Prostate gland (tissue), 2 donors: Measurements from ENCODE around the gene CSNK1G2. TPM values are rescaled to one million over a fixed set of nuclear protein-coding genes. Genes with fewer than 3 reads are reported as not detected.

Experiments
- DNase-seq: peaks from one replicate; pipeline ENCODE4 v3.0.0-alpha.2; 2019; ENCODE audit warnings: low spot score
- H3K27ac ChIP-seq, 2 donors: fragments of 200-600 bp; sonication (generic); 2 replicates each; pipeline ENCODE4 v1.5.1; 2017 to 2019
- H3K27me3 ChIP-seq: fragments of 200-600 bp; sonication (generic); replicated peaks from 2 replicates; pipeline ENCODE4 v1.5.1; 2019; ENCODE audit not compliant: insufficient read depth
- H3K36me3 ChIP-seq, 2 donors: fragments of 200-600 bp; sonication (generic); 1 replicate in 1 of 2; 2 replicates in 1 of 2; pipeline versions ENCODE4 v1.5.1 to v1.8.1; 2017 to 2019
- H3K4me1 ChIP-seq: fragments of 200-600 bp; sonication (generic); replicated peaks from 2 replicates; pipeline ENCODE4 v1.5.1; 2019
- H3K4me3 ChIP-seq, 2 donors: fragments of 200-600 bp; sonication (generic); 2 replicates each; pipeline ENCODE4 v1.5.1; 2017 to 2019
- H3K9me3 ChIP-seq: fragments of 200-600 bp; sonication (generic); 2 replicates; pipeline ENCODE4 v1.5.1; 2017
- POLR2A ChIP-seq: fragments of 450-650 bp; IDR thresholded peaks from one replicate; pipeline ENCODE4 v1.6.1; 2016; ENCODE audit warnings: antibody characterized with exemption, mild to moderate bottlenecking
- POLR2AphosphoS5 ChIP-seq: sonication (generic); formaldehyde crosslinking; IDR thresholded peaks from one replicate; pipeline ENCODE4 v1.6.1; 2017; ENCODE audit warnings: antibody characterized with exemption
- WGBS: methylation state at CpG from one replicate; pipeline ENCODE4 v1.1.5; 2018; 5-methylcytosine and 5-hydroxymethylcytosine counted together
- intact Hi-C: fragments of 100-400 bp; cut with DNase I; formaldehyde crosslinking; loops from one replicate; pipeline ENCODE4 v1.14.2; 2022
- total RNA-seq, 2 donors: library from RNA; depleted of rRNA; stranded (reverse); fragments of >200 nt; gene quantifications; one replicate each; pipeline ENCODE4 v1.1.0, GENCODE V29; 2016
- TF ChIP-seq, protein P1 (sequence below), 4 experiments: fragments of 200-600 bp in 2 of 4; fragments of 450-650 bp in 2 of 4; sonication (generic) in 2 of 4; IDR thresholded peaks; 1 replicate in 3 of 4; 2 replicates in 1 of 4; pipeline ENCODE4 v1.5.1; 2016 to 2019; ENCODE audit warnings: antibody characterized with exemption in 4 of 4, mild to moderate bottlenecking in 2 of 4, moderate library complexity in 2 of 4

The CSNK1G2 gene
- total RNA-seq, 2 donors from 2014 or later = 56.5 to 107 TPM

DNA sequence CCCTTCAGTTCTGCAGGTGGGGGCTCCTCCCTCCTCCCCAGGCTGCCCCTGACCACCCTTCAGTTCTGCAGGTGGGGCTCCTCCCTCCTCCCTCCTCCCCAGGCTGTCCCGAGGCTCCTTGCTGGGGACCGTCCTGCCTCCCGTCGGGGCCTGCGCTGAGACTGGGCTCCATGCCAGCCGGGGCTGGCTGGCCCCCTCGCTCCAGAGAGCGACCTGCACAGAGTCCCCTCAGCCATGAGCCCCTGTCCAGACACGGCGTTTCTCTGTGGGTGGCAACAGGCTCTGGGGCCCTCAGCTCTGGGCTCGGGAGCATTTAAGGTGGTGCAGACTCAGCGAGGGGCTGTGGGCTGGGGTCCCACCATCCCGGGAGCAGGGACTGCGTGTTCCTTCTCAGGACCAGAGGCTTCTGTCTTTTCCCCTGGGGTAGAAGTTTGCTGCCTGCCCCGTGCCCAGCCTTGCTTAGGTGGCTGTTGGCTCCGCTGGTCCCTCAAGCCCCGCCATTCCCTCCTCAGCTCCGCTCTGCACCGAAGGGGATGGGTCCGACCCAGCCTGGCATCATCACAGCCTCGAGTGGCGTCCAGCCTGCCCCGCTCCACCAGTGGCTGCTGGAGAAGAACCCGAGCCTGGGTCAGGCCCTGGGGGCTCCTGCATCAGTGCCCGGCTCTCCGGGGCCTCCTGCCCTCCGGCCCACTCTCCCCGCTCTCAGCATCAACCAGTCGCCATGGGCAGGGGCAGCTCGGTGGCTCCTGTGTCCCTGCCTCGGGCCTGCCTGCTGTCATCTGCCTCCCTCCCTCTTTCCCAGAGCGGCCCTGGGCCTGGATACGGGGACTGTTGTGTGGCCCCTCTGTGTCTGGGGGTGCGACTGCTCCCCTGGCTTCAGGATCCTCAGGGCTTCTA lies 27.6 kb downstream of the CSNK1G2 start:
- no peak overlapping the region for H3K27ac ChIP-seq
- H3K9me3 ChIP-seq = no peaks in the 10 kb centered on the region
- WGBS = 60% methylated on average over 33 of the region's 34 CpGs
- intact Hi-C loops = no loop called here
- no peak overlapping the region for H3K4me3 ChIP-seq
- TF ChIP-seq POLR2AphosphoS5 (no peak), POLR2A (no peak)
- TF ChIP-seq, protein P1, sequence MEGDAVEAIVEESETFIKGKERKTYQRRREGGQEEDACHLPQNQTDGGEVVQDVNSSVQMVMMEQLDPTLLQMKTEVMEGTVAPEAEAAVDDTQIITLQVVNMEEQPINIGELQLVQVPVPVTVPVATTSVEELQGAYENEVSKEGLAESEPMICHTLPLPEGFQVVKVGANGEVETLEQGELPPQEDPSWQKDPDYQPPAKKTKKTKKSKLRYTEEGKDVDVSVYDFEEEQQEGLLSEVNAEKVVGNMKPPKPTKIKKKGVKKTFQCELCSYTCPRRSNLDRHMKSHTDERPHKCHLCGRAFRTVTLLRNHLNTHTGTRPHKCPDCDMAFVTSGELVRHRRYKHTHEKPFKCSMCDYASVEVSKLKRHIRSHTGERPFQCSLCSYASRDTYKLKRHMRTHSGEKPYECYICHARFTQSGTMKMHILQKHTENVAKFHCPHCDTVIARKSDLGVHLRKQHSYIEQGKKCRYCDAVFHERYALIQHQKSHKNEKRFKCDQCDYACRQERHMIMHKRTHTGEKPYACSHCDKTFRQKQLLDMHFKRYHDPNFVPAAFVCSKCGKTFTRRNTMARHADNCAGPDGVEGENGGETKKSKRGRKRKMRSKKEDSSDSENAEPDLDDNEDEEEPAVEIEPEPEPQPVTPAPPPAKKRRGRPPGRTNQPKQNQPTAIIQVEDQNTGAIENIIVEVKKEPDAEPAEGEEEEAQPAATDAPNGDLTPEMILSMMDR (IDR thresholded peaks at IDR 0.05) = no peak
- no peaks in the 10 kb centered on the region for H3K27me3 ChIP-seq
- no peaks in the 10 kb centered on the region for H3K36me3 ChIP-seq
- DNase-seq = no peak
- H3K4me1 ChIP-seq = no peaks in the 10 kb centered on the region

GRCh38 chr19:1969176-1970002 lies 28.4 kb downstream of the CSNK1G2 start:
- WGBS = 93% methylated on average over 49 of the region's 49 CpGs
- no peak overlapping the region for H3K27ac ChIP-seq
- no peaks in the 10 kb centered on the region for H3K27me3 ChIP-seq
- intact Hi-C loops = no loop called here
- H3K4me1 ChIP-seq = no peaks in the 10 kb centered on the region
- no peak overlapping the region for H3K4me3 ChIP-seq
- no peak for DNase-seq
- no peak for TF ChIP-seq POLR2A
- no peaks in the 10 kb centered on the region for H3K36me3 ChIP-seq
- H3K9me3 ChIP-seq = no peaks in the 10 kb centered on the region

DNA sequence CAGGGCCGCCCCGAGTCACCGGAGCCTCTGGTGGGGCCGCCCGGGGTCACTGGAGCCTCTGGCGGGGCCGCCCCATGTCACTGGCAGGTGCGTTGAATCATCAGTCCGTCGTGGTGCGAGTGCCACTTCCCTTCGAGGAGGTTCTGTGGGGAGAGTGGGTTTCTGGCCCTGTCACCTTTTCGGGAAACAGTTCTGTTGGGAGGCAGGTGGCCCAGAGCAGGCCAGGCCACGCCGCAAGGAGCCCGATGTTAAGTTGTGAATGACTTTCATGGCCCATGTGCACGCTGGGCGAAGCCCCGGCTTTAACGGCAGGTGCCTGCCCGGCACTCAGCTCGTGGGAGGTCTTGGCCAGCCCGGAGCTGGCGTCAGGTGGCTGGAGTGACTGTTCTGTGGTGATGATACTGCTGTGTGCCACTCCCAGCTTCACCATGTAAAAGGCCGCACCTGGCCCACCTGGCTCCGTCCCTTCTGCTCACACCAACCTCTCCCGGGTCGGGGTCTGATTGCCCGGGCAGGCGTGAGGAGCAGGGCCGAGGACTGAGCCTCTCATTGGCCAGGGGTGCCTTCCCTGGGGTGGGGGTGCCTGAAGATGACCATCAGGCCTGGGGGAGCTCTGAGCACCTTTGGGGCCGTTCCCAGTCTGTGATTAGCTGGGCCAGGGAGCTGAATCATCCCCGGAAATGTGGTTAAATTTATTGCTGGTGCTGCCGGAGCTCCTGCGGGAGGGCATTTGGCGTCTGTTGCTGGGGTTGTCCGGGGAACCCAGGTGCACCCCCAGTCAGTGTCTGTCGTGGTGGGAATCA lies 29.2 kb downstream of the CSNK1G2 start:
- intact Hi-C loops = no loop called here
- Histone ChIP-seq H3K4me1 (no peaks in the 10 kb centered on the region), H3K9me3 (no peaks in the 10 kb centered on the region), H3K27ac (no peak overlapping the region), H3K27me3 (no peaks in the 10 kb centered on the region), H3K36me3 (no peaks in the 10 kb centered on the region), H3K4me3 (no peak overlapping the region)
- no peak for DNase-seq
- TF ChIP-seq POLR2AphosphoS5 = no peak
- TF ChIP-seq POLR2A = no peak
- TF ChIP-seq, protein P1 (IDR thresholded peaks at IDR 0.05) = no peak
- WGBS = 80% methylated on average over 34 of the region's 38 CpGs

DNA sequence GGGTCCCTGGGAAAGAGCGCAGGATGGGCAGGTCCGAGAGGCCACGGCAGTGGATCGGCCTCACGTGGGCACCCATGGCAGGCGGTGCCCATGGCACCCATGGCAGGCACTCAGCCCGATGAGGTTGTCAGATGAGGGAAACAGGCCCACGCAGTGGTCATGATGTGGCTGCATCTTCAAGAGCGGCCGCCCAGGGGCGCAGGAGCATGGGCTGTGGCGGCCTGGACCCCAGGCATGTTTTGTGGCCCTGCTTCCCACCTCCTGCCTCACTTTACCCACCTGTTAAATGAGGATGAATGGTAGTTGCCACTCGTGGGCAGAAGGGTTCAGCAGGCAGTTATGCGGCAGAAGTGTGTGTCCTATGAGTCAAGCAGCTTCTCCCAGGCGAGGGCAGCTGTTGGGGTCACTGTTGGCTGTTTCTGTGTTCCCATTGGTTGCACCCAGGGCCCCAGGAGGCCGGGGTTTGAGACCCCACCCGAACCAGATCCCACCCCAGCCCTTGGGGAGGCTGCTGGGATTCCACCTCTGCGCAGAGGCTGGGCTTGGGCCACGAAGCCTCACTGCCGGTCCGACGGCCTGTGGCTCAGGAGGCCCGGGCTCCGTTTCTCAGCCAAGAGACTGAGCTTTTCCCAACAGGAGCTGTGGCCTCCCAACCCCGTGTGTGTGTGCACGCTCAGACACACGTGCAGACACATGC lies 30.0 kb downstream of the CSNK1G2 start:
- TF ChIP-seq POLR2A (no peak), POLR2AphosphoS5 (no peak)
- TF ChIP-seq, protein P1 (IDR thresholded peaks at IDR 0.05) = no peak
- no peak overlapping the region for H3K4me3 ChIP-seq
- no peaks in the 10 kb centered on the region for H3K4me1 ChIP-seq
- intact Hi-C loops = no loop called here
- H3K36me3 ChIP-seq = no peaks in the 10 kb centered on the region
- H3K9me3 ChIP-seq = no peaks in the 10 kb centered on the region
- H3K27ac ChIP-seq = no peak overlapping the region
- no peaks in the 10 kb centered on the region for H3K27me3 ChIP-seq
- 93% methylated on average over 27 of the region's 27 CpGs for WGBS
- DNase-seq = no peak
